Panc1 (cell line): ENCODE measurements around the gene ABCC12. TPM values are rescaled to one million over a fixed set of nuclear protein-coding genes. Genes with fewer than 3 reads are reported as not detected.
"Not testable (repeated sequence)": the region's sequence is repeated elsewhere in the genome, so short reads cannot be mapped to it uniquely, and the experiment has no call there.

Source experiments
- ATAC-seq: fragments of 200-7000 bp; cut with Tn5 transposase; 2 replicates; pipeline ENCODE4 v1.9.1; 2020; ENCODE audit warnings: mild to moderate bottlenecking, moderate library complexity
- BruUV-seq: library from RNA; stranded (reverse); fragments of 400-500 nt; replicated peaks from 2 replicates; lab custom pipeline; 2021; lab: Mats Ljungman, UMichigan
- CTCF ChIA-PET: fragments of 300-600 bp; sonication (Branson Sonifier 250); formaldehyde crosslinking; loops from one replicate; lab custom pipeline; 2022; ENCODE audit warnings: antibody characterized with exemption; lab: Charles Lee
- POLR2A ChIA-PET: fragments of 300-600 bp; sonication (Branson Sonifier 250); formaldehyde crosslinking; loops from one replicate; lab custom pipeline; 2022; ENCODE audit warnings: antibody characterized with exemption; lab: Charles Lee
- DNase-seq: peaks from one replicate; pipeline ENCODE4 v3.0.0-alpha.2; 2010; ENCODE audit warnings: low read depth, low spot score
- H3K27ac ChIP-seq: 2 replicates; pipeline ENCODE4 v1.5.1; 2011; ENCODE audit warnings: mild to moderate bottlenecking, low read length, inconsistent platforms
- H3K27me3 ChIP-seq: fragments of 200-500 bp; sonication (Bioruptor generic); 2 replicates; pipeline ENCODE4 v1.6.0; 2014; ENCODE audit warnings: low read length, inconsistent platforms; ENCODE audit not compliant: control insufficient read depth, insufficient read depth
- H3K36me3 ChIP-seq: fragments of 200-500 bp; sonication (Bioruptor generic); 2 replicates; pipeline ENCODE4 v1.5.1; 2014; ENCODE audit warnings: inconsistent platforms, mild to moderate bottlenecking, low read length, moderate library complexity; ENCODE audit not compliant: control insufficient read depth, insufficient read depth
- H3K4me1 ChIP-seq: 2 replicates; pipeline ENCODE4 v1.5.1; 2011; ENCODE audit warnings: inconsistent platforms, mild to moderate bottlenecking, low read length, moderate library complexity; ENCODE audit not compliant: control insufficient read depth, insufficient read depth
- H3K4me3 ChIP-seq, 2 experiments: 2 replicates each; pipeline ENCODE4 v1.5.1; 2011 to 2012; ENCODE audit warnings: low read depth in 2 of 2, low read length in 2 of 2, mild to moderate bottlenecking in 2 of 2, inconsistent platforms in 1 of 2, moderate library complexity in 1 of 2
- H3K9me3 ChIP-seq: fragments of 200-500 bp; sonication (Bioruptor generic); 2 replicates; pipeline ENCODE4 v1.5.1; 2014; ENCODE audit warnings: low read depth, mild to moderate bottlenecking, inconsistent platforms, low read length, moderate library complexity; ENCODE audit not compliant: control insufficient read depth, insufficient read depth
- POLR2AphosphoS5 ChIP-seq: IDR thresholded peaks from 2 replicates; pipeline ENCODE4 v1.6.1; 2012; ENCODE audit warnings: mild to moderate bottlenecking, low read depth, low read length, moderate library complexity
- TCF7L2 ChIP-seq: IDR thresholded peaks from 2 replicates; pipeline ENCODE4 v1.6.1; 2011; ENCODE audit warnings: mild to moderate bottlenecking, low read depth, low read length, inconsistent platforms
- in situ Hi-C: cut with HindIII; loops from 2 replicates; pipeline ENCODE4 v1.10.0; 2016; ENCODE audit warnings: low sequenced_read_pairs, low pct_unique_long_range_greater_than_20kb
- intact Hi-C: fragments of 100-400 bp; cut with micrococcal nuclease; formaldehyde crosslinking; loops from one replicate; pipeline ENCODE4 v1.10.0; 2022; ENCODE audit not compliant: unreplicated experiment
- total RNA-seq: library from RNA; stranded (reverse); gene quantifications from one replicate; pipeline ENCODE4 v1.2.1, GENCODE V29; 2021; ENCODE audit not compliant: unreplicated experiment
- TF ChIP-seq, protein P1 (sequence below), 2 experiments: IDR thresholded peaks; 2 replicates each; pipeline ENCODE4 v1.6.1; 2011 to 2012; ENCODE audit warnings: low read depth in 2 of 2, control low read depth in 1 of 2, low read length in 1 of 2, mild to moderate bottlenecking in 1 of 2, moderate library complexity in 1 of 2; ENCODE audit not compliant: insufficient read depth in 1 of 2

ABCC12 gene
- total RNA-seq, 1 experiment from 2014 or later = not detected

DNA sequence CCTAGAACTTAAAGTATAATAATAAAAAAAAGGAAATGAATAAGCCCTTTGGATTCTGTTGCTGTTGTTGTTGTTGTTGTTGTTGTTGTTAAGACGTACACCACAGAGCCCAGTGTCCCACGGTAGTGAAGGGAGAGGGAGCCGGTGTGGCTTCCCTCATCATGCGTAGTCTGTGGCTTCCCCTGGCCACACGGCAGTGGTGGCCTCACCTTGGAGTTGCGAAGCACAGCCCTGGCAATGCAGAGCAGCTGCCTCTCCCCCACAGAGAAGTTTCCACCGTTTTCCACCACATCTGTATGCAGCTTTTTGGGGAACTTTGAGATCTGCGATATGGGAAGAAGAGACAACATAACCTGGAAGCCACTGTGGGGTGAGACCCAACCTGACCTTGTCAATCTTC, 14.1 kb upstream of the ABCC12 start:
- TF ChIP-seq POLR2AphosphoS5 (no peak), TCF7L2 (no peak)
- TF ChIP-seq, protein P1, sequence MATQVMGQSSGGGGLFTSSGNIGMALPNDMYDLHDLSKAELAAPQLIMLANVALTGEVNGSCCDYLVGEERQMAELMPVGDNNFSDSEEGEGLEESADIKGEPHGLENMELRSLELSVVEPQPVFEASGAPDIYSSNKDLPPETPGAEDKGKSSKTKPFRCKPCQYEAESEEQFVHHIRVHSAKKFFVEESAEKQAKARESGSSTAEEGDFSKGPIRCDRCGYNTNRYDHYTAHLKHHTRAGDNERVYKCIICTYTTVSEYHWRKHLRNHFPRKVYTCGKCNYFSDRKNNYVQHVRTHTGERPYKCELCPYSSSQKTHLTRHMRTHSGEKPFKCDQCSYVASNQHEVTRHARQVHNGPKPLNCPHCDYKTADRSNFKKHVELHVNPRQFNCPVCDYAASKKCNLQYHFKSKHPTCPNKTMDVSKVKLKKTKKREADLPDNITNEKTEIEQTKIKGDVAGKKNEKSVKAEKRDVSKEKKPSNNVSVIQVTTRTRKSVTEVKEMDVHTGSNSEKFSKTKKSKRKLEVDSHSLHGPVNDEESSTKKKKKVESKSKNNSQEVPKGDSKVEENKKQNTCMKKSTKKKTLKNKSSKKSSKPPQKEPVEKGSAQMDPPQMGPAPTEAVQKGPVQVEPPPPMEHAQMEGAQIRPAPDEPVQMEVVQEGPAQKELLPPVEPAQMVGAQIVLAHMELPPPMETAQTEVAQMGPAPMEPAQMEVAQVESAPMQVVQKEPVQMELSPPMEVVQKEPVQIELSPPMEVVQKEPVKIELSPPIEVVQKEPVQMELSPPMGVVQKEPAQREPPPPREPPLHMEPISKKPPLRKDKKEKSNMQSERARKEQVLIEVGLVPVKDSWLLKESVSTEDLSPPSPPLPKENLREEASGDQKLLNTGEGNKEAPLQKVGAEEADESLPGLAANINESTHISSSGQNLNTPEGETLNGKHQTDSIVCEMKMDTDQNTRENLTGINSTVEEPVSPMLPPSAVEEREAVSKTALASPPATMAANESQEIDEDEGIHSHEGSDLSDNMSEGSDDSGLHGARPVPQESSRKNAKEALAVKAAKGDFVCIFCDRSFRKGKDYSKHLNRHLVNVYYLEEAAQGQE (IDR thresholded peaks at IDR 0.05; ENCODE audit: insufficient read depth in 1 of 2, low read depth in 2 of 2, low read length in 1 of 2) = no peak
- ATAC-seq (no peak), DNase-seq (no peak)
- Histone ChIP-seq H3K27me3 (no peaks in the 10 kb centered on the region), H3K27ac (no peak overlapping the region), H3K4me3 (no peak overlapping the region), H3K9me3 (no peaks in the 10 kb centered on the region), H3K4me1 (peaks cover 5% of the 10 kb centered on the region; the same call in 1 of the 2 replicates), H3K36me3 (no peaks in the 10 kb centered on the region)
- BruUV-seq = no TSS peak
- intact Hi-C loops = loop anchor here (5.0 kb wide), 1 partner anchor 1028 kb away; the partner anchor contains the start of gene NETO2
- POLR2A ChIA-PET = no interaction called here
- CTCF ChIA-PET = no interaction called here
- in situ Hi-C loops = no loop called here

DNA sequence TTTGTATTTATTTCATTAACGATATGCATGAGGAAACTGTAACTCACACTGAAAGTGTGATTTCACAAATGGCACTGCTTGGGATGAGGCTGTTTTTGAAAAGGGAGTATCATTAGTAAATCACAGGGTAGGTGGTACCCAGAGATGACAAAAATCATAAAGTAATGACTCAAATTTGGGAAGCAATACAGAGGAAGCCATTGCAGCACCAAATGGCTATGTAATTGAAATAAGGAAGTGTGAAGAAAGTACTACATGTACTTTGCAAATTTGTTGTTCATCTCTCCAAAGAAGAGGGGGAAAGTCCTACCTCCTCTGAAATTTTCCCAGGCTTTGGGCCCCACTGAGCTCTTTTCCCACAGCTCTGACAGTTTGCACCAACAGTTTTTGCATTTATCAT, 12.3 kb upstream of the ABCC12 start:
- H3K27me3 ChIP-seq = no peaks in the 10 kb centered on the region
- TF ChIP-seq, protein P1 (IDR thresholded peaks at IDR 0.05; ENCODE audit: insufficient read depth in 1 of 2, low read depth in 2 of 2, low read length in 1 of 2) = no peak
- intact Hi-C loops (loop anchor here (5.0 kb wide), 1 partner anchor 1026 kb away; the partner anchor contains the start of gene NETO2), in situ Hi-C loops (no loop called here)
- no TSS peak for BruUV-seq
- H3K4me3 ChIP-seq = no peak overlapping the region
- CTCF ChIA-PET = interaction anchor here (0.6 kb wide), 1 partner anchor 55 kb away, joined by 3 read pairs; no protein-coding TSS in a partner anchor
- H3K4me1 ChIP-seq = peaks cover 5% of the 10 kb centered on the region; the same call in 1 of the 2 replicates
- no peaks in the 10 kb centered on the region for H3K9me3 ChIP-seq
- H3K36me3 ChIP-seq = no peaks in the 10 kb centered on the region
- ATAC-seq (no peak), DNase-seq (no peak)
- no peak overlapping the region for H3K27ac ChIP-seq
- POLR2A ChIA-PET = no interaction called here

DNA sequence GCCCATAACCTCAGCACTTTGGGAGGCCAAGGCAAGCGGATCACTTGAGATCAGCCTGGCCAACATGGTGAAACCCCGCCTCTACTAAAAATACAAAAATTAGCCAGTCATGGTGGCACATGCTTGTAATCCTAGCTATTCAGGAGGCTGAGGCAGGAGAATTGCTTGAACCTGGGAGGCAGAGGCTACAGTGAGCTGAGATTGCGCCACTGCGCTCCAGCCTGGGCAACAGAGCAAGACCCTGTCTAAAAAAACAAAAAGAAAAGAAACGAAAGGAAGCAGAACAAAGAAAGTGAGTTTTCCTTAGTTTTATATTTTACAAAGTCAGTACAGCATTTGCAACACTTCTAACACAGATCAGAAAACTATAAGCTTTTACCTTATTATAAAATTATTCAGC, 10.8 kb upstream of the ABCC12 start:
- CTCF ChIA-PET = interaction anchor here (0.6 kb wide), 1 partner anchor 136 kb away, joined by 3 read pairs; no protein-coding TSS in a partner anchor

More for the DNA sequence above, 10.8 kb upstream of the ABCC12 start:
- intact Hi-C loops = loop anchor here (5.0 kb wide), 1 partner anchor 1024 kb away; the partner anchor contains the start of gene NETO2
- H3K27me3 ChIP-seq, H3K4me1 ChIP-seq, H3K4me3 ChIP-seq, in situ Hi-C loops, H3K36me3 ChIP-seq, DNase-seq, BruUV-seq, H3K27ac ChIP-seq, H3K9me3 ChIP-seq, ATAC-seq: not testable (repeated sequence)
- POLR2A ChIA-PET = interaction anchor here (0.6 kb wide), 1 partner anchor 1193 kb away, joined by 4 read pairs; the partner anchor contains the start of gene DNAJA2
